Neural cell (in vitro differentiated cells): ENCODE data around the gene SPP2. TPM values are rescaled to one million over a fixed set of nuclear protein-coding genes. Genes with fewer than 3 reads are reported as not detected.

Experiments used
- H2AFZ ChIP-seq: fragments of 200-600, 300-800 bp; sonication (generic), shearing (Covaris generic); 2 replicates; pipeline ENCODE4 v1.6.0; 2014; ENCODE audit warnings: low read depth, mild to moderate bottlenecking, antibody characterized with exemption, low read length, moderate library complexity
- H3F3A ChIP-seq: fragments of 200-600 bp; shearing (Covaris generic); 2 replicates; pipeline ENCODE4 v1.6.1; 2016; ENCODE audit warnings: mild to moderate bottlenecking, moderate library complexity, mixed read lengths, antibody characterized with exemption, low read length; ENCODE audit not compliant: insufficient read depth, poor library complexity, severe bottlenecking
- H3K27ac ChIP-seq: fragments of 200-600, 300-800 bp; sonication (generic), shearing (Covaris generic); 2 replicates; pipeline ENCODE4 v1.5.1; 2014; ENCODE audit warnings: mild to moderate bottlenecking, low read length, moderate library complexity
- H3K27me3 ChIP-seq: fragments of 300-800, 200-600 bp; sonication (generic), shearing (Covaris generic); 2 replicates; pipeline ENCODE4 v1.6.0; 2014; ENCODE audit warnings: mild to moderate bottlenecking, low read depth, low read length, moderate library complexity; ENCODE audit not compliant: insufficient read depth
- H3K36me3 ChIP-seq: fragments of 300-800, 200-600 bp; sonication (generic), shearing (Covaris generic); 2 replicates; pipeline ENCODE4 v1.5.1; 2014; ENCODE audit warnings: mild to moderate bottlenecking, antibody characterized with exemption, low read length, moderate library complexity; ENCODE audit not compliant: insufficient read depth
- H3K4me2 ChIP-seq: fragments of 300-800, 200-600 bp; sonication (generic), shearing (Covaris generic); 2 replicates; pipeline ENCODE4 v1.6.0; 2014; ENCODE audit warnings: mild to moderate bottlenecking, low read length
- H3K4me3 ChIP-seq: fragments of 300-800, 200-600 bp; sonication (generic), shearing (Covaris generic); 2 replicates; pipeline ENCODE4 v1.5.1; 2014; ENCODE audit warnings: mild to moderate bottlenecking, low read length, moderate library complexity
- H3K79me2 ChIP-seq: fragments of 200-600 bp; shearing (Covaris generic); replicated peaks from 2 replicates; pipeline ENCODE4 v1.6.0; 2014; ENCODE audit warnings: mild to moderate bottlenecking, low read length, moderate library complexity; ENCODE audit not compliant: insufficient read depth
- H3K9ac ChIP-seq: fragments of 300-800, 200-600 bp; sonication (generic), shearing (Covaris generic); 2 replicates; pipeline ENCODE4 v1.6.1; 2016; ENCODE audit warnings: mild to moderate bottlenecking, low read length, mixed read lengths
- H3K9me2 ChIP-seq: fragments of 200-600 bp; shearing (Covaris generic); 2 replicates; pipeline ENCODE4 v1.6.1; 2016; ENCODE audit warnings: mild to moderate bottlenecking, low read length, mixed read lengths; ENCODE audit not compliant: insufficient read depth
- H3K9me3 ChIP-seq: fragments of 200-600, 300-800 bp; sonication (generic), shearing (Covaris generic); 2 replicates; pipeline ENCODE4 v1.6.1; 2016; ENCODE audit warnings: mild to moderate bottlenecking, mixed run types, low read length, moderate library complexity, mixed read lengths
- H4K20me1 ChIP-seq: fragments of 200-600 bp; shearing (Covaris generic); 2 replicates; pipeline ENCODE4 v1.6.1; 2016; ENCODE audit warnings: mild to moderate bottlenecking, mixed run types; ENCODE audit not compliant: insufficient read depth
- CTCF ChIP-seq: fragments of 450-650 bp; IDR thresholded peaks from 2 replicates; pipeline ENCODE4 v1.5.1; 2014; ENCODE audit warnings: antibody characterized with exemption, mild to moderate bottlenecking, moderate library complexity; ENCODE audit not compliant: poor library complexity, severe bottlenecking
- EP300 ChIP-seq: fragments of 450-650 bp; conservative IDR thresholded peaks from 2 replicates; pipeline ENCODE4 v1.6.1; 2014; ENCODE audit warnings: antibody characterized with exemption, mild to moderate bottlenecking, moderate library complexity; ENCODE audit not compliant: poor library complexity, severe bottlenecking
- EZH2 ChIP-seq: fragments of 200-600, 300-800 bp; shearing (Covaris generic), sonication (generic); IDR thresholded peaks from 2 replicates; pipeline ENCODE4 v1.6.1; 2014; ENCODE audit warnings: antibody characterized with exemption, low read length, borderline replicate concordance, mild to moderate bottlenecking; ENCODE audit not compliant: insufficient read depth, poor library complexity, severe bottlenecking
- MXI1 ChIP-seq: fragments of 450-650 bp; conservative IDR thresholded peaks from 2 replicates; pipeline ENCODE4 v1.6.1; 2014; ENCODE audit warnings: antibody characterized with exemption, mild to moderate bottlenecking; ENCODE audit not compliant: poor library complexity, severe bottlenecking
- POLR2AphosphoS5 ChIP-seq: IDR thresholded peaks from 2 replicates; pipeline ENCODE4 v1.6.1; 2012
- RAD21 ChIP-seq: fragments of 450-650 bp; conservative IDR thresholded peaks from 2 replicates; pipeline ENCODE4 v1.6.1; 2014; ENCODE audit warnings: antibody characterized with exemption, mild to moderate bottlenecking, moderate library complexity
- REST ChIP-seq: IDR thresholded peaks from 2 replicates; pipeline ENCODE4 v1.6.1; 2012; ENCODE audit warnings: borderline replicate concordance
- SMC3 ChIP-seq: fragments of 450-650 bp; conservative IDR thresholded peaks from 2 replicates; pipeline ENCODE4 v1.6.1; 2014; ENCODE audit warnings: antibody characterized with exemption, mild to moderate bottlenecking, moderate library complexity; ENCODE audit not compliant: poor library complexity
- TAF1 ChIP-seq: IDR thresholded peaks from 2 replicates; pipeline ENCODE4 v1.6.1; 2012; ENCODE audit warnings: low read depth
- polyA plus RNA-seq: library from polyadenylated mRNA; depleted of rRNA; stranded (reverse); fragments of >200 nt; gene quantifications from 2 replicates; pipeline ENCODE4 v1.2.3, GENCODE V29; 2014

Gene SPP2
- polyA plus RNA-seq, 1 donor from 2014 or later = not detected

GRCh38 chr2:234058881-234059280, 8.4 kb downstream of the SPP2 start:
- H3K9ac ChIP-seq = no peak overlapping the region
- no peaks in the 10 kb centered on the region for H3F3A ChIP-seq
- no peaks in the 10 kb centered on the region for H3K9me3 ChIP-seq
- H3K36me3 ChIP-seq = no peaks in the 10 kb centered on the region
- H3K79me2 ChIP-seq = no peaks in the 10 kb centered on the region
- H3K9me2 ChIP-seq = no peaks in the 10 kb centered on the region
- H3K4me3 ChIP-seq = no peak overlapping the region
- TF ChIP-seq REST (no peak), MXI1 (no peak), SMC3 (no peak), CTCF (no peak), EZH2 (no peak), EP300 (no peak), TAF1 (no peak), POLR2AphosphoS5 (no peak), RAD21 (no peak)
- no peaks in the 10 kb centered on the region for H3K27me3 ChIP-seq
- no peaks in the 10 kb centered on the region for H4K20me1 ChIP-seq
- no peak overlapping the region for H2AFZ ChIP-seq
- no peak overlapping the region for H3K4me2 ChIP-seq
- no peak overlapping the region for H3K27ac ChIP-seq

GRCh38 chr2:234060236-234060635, 9.7 kb downstream of the SPP2 start:
- TF ChIP-seq RAD21 = no peak
- H3K36me3 ChIP-seq = no peaks in the 10 kb centered on the region
- H3K9me3 ChIP-seq = no peaks in the 10 kb centered on the region
- no peaks in the 10 kb centered on the region for H3K9me2 ChIP-seq
- no peak overlapping the region for H2AFZ ChIP-seq
- no peaks in the 10 kb centered on the region for H3K27me3 ChIP-seq
- H3K27ac ChIP-seq = no peak overlapping the region
- no peaks in the 10 kb centered on the region for H4K20me1 ChIP-seq
- H3F3A ChIP-seq = no peaks in the 10 kb centered on the region
- no peak overlapping the region for H3K4me2 ChIP-seq
- H3K9ac ChIP-seq = no peak overlapping the region
- no peak overlapping the region for H3K4me3 ChIP-seq
- no peaks in the 10 kb centered on the region for H3K79me2 ChIP-seq

GRCh38 chr2:234061624-234062257, 11.2 kb downstream of the SPP2 start:
- Histone ChIP-seq H2AFZ (no peak overlapping the region), H4K20me1 (no peaks in the 10 kb centered on the region), H3K27ac (no peak overlapping the region), H3K9ac (no peak overlapping the region), H3K36me3 (no peaks in the 10 kb centered on the region), H3F3A (no peaks in the 10 kb centered on the region), H3K4me3 (no peak overlapping the region), H3K4me2 (no peak overlapping the region), H3K9me3 (no peaks in the 10 kb centered on the region), H3K9me2 (no peaks in the 10 kb centered on the region), H3K27me3 (no peaks in the 10 kb centered on the region), H3K79me2 (no peaks in the 10 kb centered on the region)
- no peak for TF ChIP-seq POLR2AphosphoS5
